Measurements from ENCODE around the gene ACAP3. TPM values are rescaled to one million over a fixed set of nuclear protein-coding genes. Genes with fewer than 3 reads are reported as not detected.

Gene ACAP3
- total RNA-seq, 3 donors from 2014 or later, result 42.1 to 76.9 (median 44.8) TPM

DNA sequence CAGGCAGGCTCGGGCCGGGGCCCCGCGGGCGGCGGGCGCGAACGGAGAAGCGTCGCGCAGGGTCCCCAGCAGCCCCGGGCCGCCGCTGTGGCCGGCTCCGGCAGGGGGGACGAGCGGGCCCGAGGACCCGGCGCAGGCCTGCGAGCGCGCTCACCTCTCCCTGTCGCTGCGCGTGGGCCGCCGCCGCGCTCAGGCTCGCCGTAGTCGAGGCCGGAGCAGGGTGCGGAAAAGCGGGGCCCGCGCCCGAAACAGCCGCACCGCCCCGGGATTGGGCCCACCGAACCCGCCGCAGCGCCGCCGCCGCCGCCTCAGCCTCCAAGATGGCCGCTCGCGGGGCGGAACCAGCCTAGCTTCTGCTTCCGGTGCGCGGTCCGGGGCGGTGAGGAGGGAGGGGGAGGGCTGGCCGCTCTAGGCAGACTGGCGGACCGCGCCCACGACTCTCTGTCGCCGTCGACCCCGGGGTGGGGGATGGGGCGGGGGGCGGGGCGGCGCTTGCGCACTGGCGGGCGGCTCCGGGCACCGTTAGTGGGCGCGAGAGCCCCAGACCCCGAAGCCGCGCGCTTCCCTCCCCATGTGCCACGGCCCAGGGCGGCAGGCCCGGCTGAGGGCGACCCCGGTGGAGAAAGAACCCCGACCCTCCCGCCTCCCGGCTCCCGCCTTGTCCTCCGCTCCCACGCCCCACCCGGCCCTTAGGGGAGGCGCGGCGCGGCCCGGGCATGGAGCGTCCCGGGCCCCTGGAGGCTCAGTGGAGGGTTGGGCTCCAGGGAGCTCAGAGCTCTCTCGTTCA, 34.0 kb downstream of the ACAP3 start, which contains the start of gene UBE2J2:
Gene UBE2J2 (minus strand): TSS at position 343 of the 787 bp plus-strand sequence. CDS start 5,862 bp downstream, outside the sequence.
- ATAC-seq (peak; percentile 93), DNase-seq (peak; percentile 95 to 98 (median 95))
- Histone ChIP-seq H3K4me1 (ENCODE audit: low read depth) (peaks cover 23% of the 10 kb centered on the region), H3K36me3 (ENCODE audit: low read depth) (no peaks in the 10 kb centered on the region), H3K9me3 (no peaks in the 10 kb centered on the region), H3K4me3 (peak within 1 kb of the TSS; percentile 94)
- TF ChIP-seq, protein P1, sequence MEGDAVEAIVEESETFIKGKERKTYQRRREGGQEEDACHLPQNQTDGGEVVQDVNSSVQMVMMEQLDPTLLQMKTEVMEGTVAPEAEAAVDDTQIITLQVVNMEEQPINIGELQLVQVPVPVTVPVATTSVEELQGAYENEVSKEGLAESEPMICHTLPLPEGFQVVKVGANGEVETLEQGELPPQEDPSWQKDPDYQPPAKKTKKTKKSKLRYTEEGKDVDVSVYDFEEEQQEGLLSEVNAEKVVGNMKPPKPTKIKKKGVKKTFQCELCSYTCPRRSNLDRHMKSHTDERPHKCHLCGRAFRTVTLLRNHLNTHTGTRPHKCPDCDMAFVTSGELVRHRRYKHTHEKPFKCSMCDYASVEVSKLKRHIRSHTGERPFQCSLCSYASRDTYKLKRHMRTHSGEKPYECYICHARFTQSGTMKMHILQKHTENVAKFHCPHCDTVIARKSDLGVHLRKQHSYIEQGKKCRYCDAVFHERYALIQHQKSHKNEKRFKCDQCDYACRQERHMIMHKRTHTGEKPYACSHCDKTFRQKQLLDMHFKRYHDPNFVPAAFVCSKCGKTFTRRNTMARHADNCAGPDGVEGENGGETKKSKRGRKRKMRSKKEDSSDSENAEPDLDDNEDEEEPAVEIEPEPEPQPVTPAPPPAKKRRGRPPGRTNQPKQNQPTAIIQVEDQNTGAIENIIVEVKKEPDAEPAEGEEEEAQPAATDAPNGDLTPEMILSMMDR (IDR thresholded peaks at IDR 0.05), result no peak
- intact Hi-C loops (cut with DNase I, micrococcal nuclease), result no loop called here

DNA sequence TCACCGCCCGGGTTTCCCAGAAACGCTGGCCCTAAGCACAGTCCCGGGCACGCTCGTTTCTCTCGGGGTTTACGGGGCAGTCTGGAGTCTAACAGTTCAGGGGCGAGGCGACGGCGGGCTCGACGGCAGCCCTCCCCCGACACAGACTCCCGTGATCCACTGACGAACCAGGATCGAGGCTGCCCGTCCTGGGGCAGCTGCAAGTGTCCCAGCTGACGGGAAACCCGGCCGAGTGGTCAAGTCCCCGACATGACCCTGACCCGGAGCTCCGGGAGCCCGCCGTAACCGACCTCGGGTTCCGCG, 34.6 kb downstream of the ACAP3 start:
- intact Hi-C loops (cut with DNase I, micrococcal nuclease), result no loop called here
- Histone ChIP-seq H3K36me3 (ENCODE audit: low read depth) (no peaks in the 10 kb centered on the region), H3K4me3 (peak overlapping the region; percentile 94), H3K9me3 (no peaks in the 10 kb centered on the region), H3K4me1 (ENCODE audit: low read depth) (peaks cover 23% of the 10 kb centered on the region)
- ATAC-seq, result no peak
- peak in 1 of 3 donors; percentile 56 for DNase-seq
- TF ChIP-seq, protein P1 (IDR thresholded peaks at IDR 0.05), result no peak

DNA sequence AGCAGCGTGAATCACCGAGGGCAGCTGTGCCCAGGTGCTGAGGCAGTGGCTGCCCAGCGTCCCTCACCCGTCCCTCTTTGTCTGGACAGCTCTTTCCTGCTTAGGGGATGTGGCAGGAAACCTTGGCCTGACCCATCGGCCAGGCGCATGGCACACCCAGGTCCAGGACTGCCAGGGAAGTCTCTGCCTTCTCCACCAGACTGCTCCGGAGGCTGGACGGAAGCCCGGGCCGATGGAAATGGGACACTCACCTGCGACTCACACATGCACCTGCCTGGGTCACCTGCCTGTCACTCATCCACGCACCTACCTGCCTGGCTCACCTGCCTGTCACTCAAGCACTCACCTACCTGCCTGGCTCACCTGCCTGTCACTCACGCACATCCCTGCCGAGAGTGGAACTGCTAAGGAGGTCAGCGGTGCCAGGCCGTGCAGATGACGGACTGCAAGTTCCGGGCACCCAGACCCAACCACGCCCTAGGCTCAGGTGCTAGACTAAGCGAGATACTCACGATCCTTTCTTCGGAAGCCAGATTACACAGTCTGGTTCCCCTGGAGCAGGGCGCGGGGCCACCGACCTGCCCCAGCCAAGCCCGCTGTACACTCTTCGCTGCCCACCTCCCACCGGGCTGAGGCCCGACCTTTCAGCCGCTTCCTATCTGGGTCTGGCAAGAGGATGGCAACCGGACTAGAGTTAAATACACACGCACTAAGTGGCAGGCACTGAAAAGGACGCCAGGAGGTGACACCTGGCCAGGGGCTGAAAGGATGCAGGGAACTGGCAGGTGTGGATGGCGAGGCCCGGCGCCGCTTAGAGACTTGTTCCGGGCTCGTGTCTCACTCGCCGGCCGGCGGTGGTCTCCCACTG, 35.2 kb downstream of the ACAP3 start:
- DNase-seq, result peak; percentile 68 to 87 (median 75)

DNA sequence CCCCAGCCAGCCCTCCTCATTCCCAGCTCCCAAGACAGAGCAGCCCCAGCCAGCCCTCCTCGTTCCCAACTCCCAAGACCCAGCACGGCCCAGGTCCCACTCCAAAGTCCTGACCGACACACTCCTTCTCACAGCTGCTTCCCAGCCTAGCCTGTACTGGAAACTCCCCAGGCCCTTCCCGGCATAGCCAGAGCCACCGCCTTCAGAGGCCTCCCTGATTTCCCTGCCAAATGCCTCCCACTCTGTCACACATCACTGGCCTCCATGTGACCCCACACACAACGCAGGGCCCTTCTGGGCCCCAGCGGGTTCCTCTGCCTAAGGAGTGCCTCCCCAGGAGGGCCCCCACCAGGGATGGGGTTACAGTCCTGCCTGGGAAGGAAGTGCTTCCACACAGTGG, 36.9 kb downstream of the ACAP3 start:
- TF ChIP-seq, protein P1 (IDR thresholded peaks at IDR 0.05), result no peak
- no peaks in the 10 kb centered on the region for H3K9me3 ChIP-seq
- peaks cover 23% of the 10 kb centered on the region for H3K4me1 ChIP-seq (ENCODE audit: low read depth)
- no peak overlapping the region for H3K4me3 ChIP-seq
- no peak for DNase-seq
- H3K36me3 ChIP-seq (ENCODE audit: low read depth), result no peaks in the 10 kb centered on the region
- intact Hi-C loops (cut with DNase I, micrococcal nuclease), result no loop called here
- no peak for ATAC-seq

More for the DNA sequence above, 35.2 kb downstream of the ACAP3 start:
- H3K4me3 ChIP-seq, result peak overlapping the region; percentile 94
- peak; percentile 83 for ATAC-seq
- H3K9me3 ChIP-seq, result no peaks in the 10 kb centered on the region
- TF ChIP-seq, protein P1 (IDR thresholded peaks at IDR 0.05), result no peak
- no peaks in the 10 kb centered on the region for H3K36me3 ChIP-seq (ENCODE audit: low read depth)
- intact Hi-C loops (cut with DNase I, micrococcal nuclease), result no loop called here
- peaks cover 23% of the 10 kb centered on the region for H3K4me1 ChIP-seq (ENCODE audit: low read depth)

DNA sequence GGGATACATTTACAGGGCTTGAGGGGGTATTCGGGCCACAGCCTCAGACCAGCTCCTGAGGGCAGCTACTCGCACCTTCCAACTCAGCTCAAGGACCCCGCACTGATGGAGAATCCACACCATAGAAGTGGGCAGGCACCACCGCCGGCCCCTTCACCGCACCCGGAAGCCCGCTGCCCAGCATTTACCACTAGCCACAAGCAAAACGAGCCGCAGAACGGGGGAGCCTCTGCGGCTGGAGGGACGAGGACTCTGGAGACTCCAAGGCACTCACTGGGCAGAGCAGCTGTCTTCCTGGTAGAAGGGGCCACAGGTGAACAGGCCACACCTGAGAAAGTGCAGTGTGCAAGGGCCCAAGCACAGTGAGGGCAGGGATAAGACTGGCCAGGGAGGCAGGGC, 39.4 kb downstream of the ACAP3 start:
- intact Hi-C loops (cut with DNase I, micrococcal nuclease), result no loop called here
- no peak overlapping the region for H3K4me3 ChIP-seq
- no peaks in the 10 kb centered on the region for H3K36me3 ChIP-seq (ENCODE audit: low read depth)
- H3K9me3 ChIP-seq, result no peaks in the 10 kb centered on the region
- TF ChIP-seq, protein P1 (IDR thresholded peaks at IDR 0.05), result no peak
- DNase-seq, result no peak
- H3K4me1 ChIP-seq (ENCODE audit: low read depth), result peaks cover 23% of the 10 kb centered on the region
- no peak for ATAC-seq

Data from mucosa of descending colon (tissue), 3 donors.